HL-60 (cell line): Measurements from ENCODE around the gene SLC30A1.

Experiments
- DNase-seq, 2 experiments: peaks; one replicate each; pipeline ENCODE4 v3.0.0-alpha.2; 2010 to 2020; ENCODE audit warnings: low read depth in 1 of 2, low spot score in 1 of 2
- H3K27ac ChIP-seq: fragments of 250-450 bp; sonication (Bioruptor Pico); replicated peaks from 2 replicates; pipeline ENCODE4 v1.5.1; 2020; ENCODE audit warnings: mild to moderate bottlenecking, moderate library complexity
- H3K27me3 ChIP-seq: fragments of 250-450 bp; sonication (Bioruptor Pico); 2 replicates; pipeline ENCODE4 v1.5.1; 2021; ENCODE audit warnings: mild to moderate bottlenecking, moderate library complexity; ENCODE audit not compliant: insufficient read depth, poor library complexity, severe bottlenecking
- H3K4me3 ChIP-seq: replicated peaks from 2 replicates; pipeline ENCODE4 v1.5.1; 2011; ENCODE audit warnings: mild to moderate bottlenecking, control low read depth, low read length; ENCODE audit not compliant: insufficient read depth
- CTCF ChIP-seq: IDR thresholded peaks from one replicate; pipeline ENCODE4 v1.5.1; 2011; ENCODE audit warnings: low read length, control low read depth, inconsistent platforms; ENCODE audit not compliant: insufficient read depth
- GABPA ChIP-seq: IDR thresholded peaks from 2 replicates; pipeline ENCODE4 v1.6.1; 2012; ENCODE audit warnings: low read depth
- POLR2AphosphoS5 ChIP-seq: IDR thresholded peaks from 2 replicates; pipeline ENCODE4 v1.6.1; 2012; ENCODE audit warnings: low read depth
- REST ChIP-seq: IDR thresholded peaks from 2 replicates; pipeline ENCODE4 v1.6.1; 2012; ENCODE audit warnings: low read depth; ENCODE audit not compliant: insufficient replicate concordance
- SPI1 ChIP-seq: IDR thresholded peaks from 2 replicates; pipeline ENCODE4 v1.6.1; 2012; ENCODE audit warnings: low read depth, mild to moderate bottlenecking, borderline replicate concordance

The SLC30A1 gene

GRCh38 chr1:211606332-211606913 is 27.5 kb upstream of the SLC30A1 start:
- DNase-seq, result peak; percentile 36 to 82
- Histone ChIP-seq H3K27ac (peak overlapping the region; percentile 90), H3K27me3 (no peaks in the 10 kb centered on the region), H3K4me3 (peak overlapping the region; percentile 70)
- TF ChIP-seq CTCF (no peak), GABPA (no peak), POLR2AphosphoS5 (peak; percentile 70), REST (peak; percentile 17), SPI1 (peak; percentile 81; the same call in 1 of the 2 replicates)

DNA sequence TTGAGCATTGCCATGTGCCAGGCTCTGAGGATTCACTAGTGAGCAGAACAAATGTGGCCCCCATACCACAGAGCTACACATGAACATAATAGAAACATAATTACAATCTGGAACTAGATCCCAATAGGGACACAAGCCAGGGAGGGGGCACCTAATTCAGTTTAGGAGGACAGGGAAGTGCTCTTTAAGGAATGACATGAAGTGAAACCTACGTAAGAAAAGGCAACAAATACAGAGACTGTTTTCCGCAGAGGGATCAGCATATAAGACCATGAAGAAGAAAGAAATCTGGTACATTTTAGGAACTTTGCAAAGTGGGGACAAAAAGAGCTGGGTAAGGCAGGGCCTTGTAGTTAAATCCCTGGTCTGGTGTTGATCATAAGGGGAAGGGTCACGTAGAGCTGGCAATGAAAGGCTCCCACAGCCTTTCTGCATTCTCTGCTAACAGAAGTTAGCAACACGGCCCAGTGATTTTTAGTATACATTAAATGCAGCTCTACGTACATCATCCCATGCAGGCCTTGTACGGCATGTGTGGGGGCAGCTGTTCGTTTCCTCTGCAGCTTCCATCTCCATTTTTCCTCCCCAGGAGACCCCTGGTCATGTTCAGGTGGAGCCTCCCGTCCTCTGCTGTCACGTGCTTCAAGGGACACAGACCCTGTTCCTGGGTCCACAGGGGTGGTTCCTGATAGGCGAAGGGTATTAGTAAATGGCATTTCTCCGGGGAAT is 26.8 kb upstream of the SLC30A1 start:
- TF ChIP-seq CTCF, result no peak
- peak overlapping the region; percentile 70 for H3K4me3 ChIP-seq
- H3K27ac ChIP-seq, result peak overlapping the region; percentile 90
- no peaks in the 10 kb centered on the region for H3K27me3 ChIP-seq
- no peak for DNase-seq

GRCh38 chr1:211605034-211605433 is 26.1 kb upstream of the SLC30A1 start:
- DNase-seq, result no peak
- TF ChIP-seq REST (no peak), GABPA (no peak), POLR2AphosphoS5 (no peak), SPI1 (no peak), CTCF (no peak)
- H3K27me3 ChIP-seq, result no peaks in the 10 kb centered on the region
- no peak overlapping the region for H3K27ac ChIP-seq
- no peak overlapping the region for H3K4me3 ChIP-seq

DNA sequence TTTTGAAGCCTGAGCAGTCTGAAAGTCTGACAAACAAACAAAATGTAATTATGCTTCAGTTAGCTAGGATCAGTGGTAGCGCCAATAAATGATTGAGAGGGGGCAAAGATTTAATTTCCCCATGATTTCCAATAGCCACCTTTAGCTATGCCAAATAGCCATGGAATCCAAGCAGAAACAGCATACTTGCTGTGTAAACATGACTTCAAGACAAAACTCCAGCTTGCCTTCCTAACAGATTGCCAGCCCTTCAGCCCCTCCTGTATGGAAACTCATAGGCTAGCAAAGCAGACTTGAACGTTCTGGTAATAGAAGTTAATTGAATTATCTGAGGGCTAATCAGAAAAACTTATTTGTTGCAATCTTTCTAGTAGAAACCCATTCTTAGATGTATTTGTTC is 25.6 kb upstream of the SLC30A1 start:
- Histone ChIP-seq H3K4me3 (no peak overlapping the region), H3K27ac (no peak overlapping the region), H3K27me3 (no peaks in the 10 kb centered on the region)
- DNase-seq, result no peak
- no peak for TF ChIP-seq POLR2AphosphoS5
- no peak for TF ChIP-seq CTCF
- no peak for TF ChIP-seq REST
- TF ChIP-seq GABPA, result no peak
- TF ChIP-seq SPI1, result no peak
